IMR-90 (cell line): ENCODE results near the gene NEURL1B. TPM values are rescaled to one million over a fixed set of nuclear protein-coding genes. Genes with fewer than 3 reads are reported as not detected.
A peak's percentile ranks its signal among the peaks of the same experiment; 100 is the strongest.

Source experiments
- ATAC-seq: fragments of 200-7000 bp; cut with Tn5 transposase; 2 replicates; pipeline ENCODE4 v1.9.1; 2020; ENCODE audit warnings: low read depth, mild to moderate bottlenecking, moderate library complexity
- BruUV-seq: library from RNA; stranded (reverse); fragments of 400-500 nt; replicated peaks from 2 replicates; lab custom pipeline; 2021; lab: Mats Ljungman, UMichigan
- CTCF ChIA-PET: fragments of 300-600 bp; formaldehyde crosslinking; extraction: SDS; loops from one replicate; lab custom pipeline; 2021; ENCODE audit warnings: antibody characterized with exemption; lab: Yijun Ruan, JAX
- POLR2A ChIA-PET: fragments of 300-600 bp; sonication (Branson Sonifier 250); formaldehyde crosslinking; loops from one replicate; lab custom pipeline; 2022; ENCODE audit warnings: antibody characterized with exemption; ENCODE audit not compliant: unreplicated experiment; lab: Charles Lee
- DNase-seq: peaks from one replicate; pipeline ENCODE4 v3.0.0; 2013
- H2AFZ ChIP-seq: replicated peaks from 2 replicates; pipeline ENCODE3; 2013; ENCODE audit warnings: low read length, mild to moderate bottlenecking; ENCODE audit not compliant: poor library complexity
- H2AK5ac ChIP-seq: 2 replicates; pipeline ENCODE4 v1.6.1; 2013; ENCODE audit warnings: low read depth, low read length, inconsistent platforms
- H2AK9ac ChIP-seq: replicated peaks from 2 replicates; pipeline ENCODE3; 2013; ENCODE audit warnings: mild to moderate bottlenecking, low read depth, low read length, moderate library complexity; ENCODE audit not compliant: poor library complexity
- H2BK120ac ChIP-seq: 2 replicates; pipeline ENCODE4 v1.6.1; 2013; ENCODE audit warnings: low read depth, low read length, inconsistent platforms
- H2BK15ac ChIP-seq: 3 replicates; pipeline ENCODE4 v1.6.1; 2013; ENCODE audit warnings: low read depth, low read length, inconsistent platforms
- H2BK20ac ChIP-seq: 2 replicates; pipeline ENCODE4 v1.6.1; 2013; ENCODE audit warnings: low read depth, mild to moderate bottlenecking, inconsistent platforms, low read length, moderate library complexity
- H2BK5ac ChIP-seq: 2 replicates; pipeline ENCODE4 v1.6.1; 2013; ENCODE audit warnings: mild to moderate bottlenecking, low read depth, low read length, inconsistent platforms; ENCODE audit not compliant: poor library complexity, severe bottlenecking
- H3K14ac ChIP-seq: replicated peaks from 2 replicates; pipeline ENCODE4 v1.6.1; 2013; ENCODE audit warnings: low read depth, low read length, inconsistent platforms
- H3K18ac ChIP-seq: 2 replicates; pipeline ENCODE4 v1.6.1; 2013; ENCODE audit warnings: low read depth, low read length, control low read depth
- H3K23ac ChIP-seq: 2 replicates; pipeline ENCODE4 v1.6.1; 2013; ENCODE audit warnings: low read depth, low read length, inconsistent platforms
- H3K27ac ChIP-seq: 2 replicates; pipeline ENCODE4 v1.5.1; 2013; ENCODE audit warnings: mild to moderate bottlenecking, control low read depth, low read length; ENCODE audit not compliant: insufficient read depth
- H3K27me3 ChIP-seq: 2 replicates; pipeline ENCODE4 v1.6.1; 2013; ENCODE audit warnings: low read length; ENCODE audit not compliant: control insufficient read depth, insufficient read depth
- H3K36me3 ChIP-seq: 2 replicates; pipeline ENCODE4 v1.6.1; 2013; ENCODE audit warnings: low read length, mixed read lengths; ENCODE audit not compliant: control insufficient read depth, insufficient read depth
- H3K4ac ChIP-seq: 2 replicates; pipeline ENCODE4 v1.6.1; 2013; ENCODE audit warnings: low read depth, low read length, inconsistent platforms
- H3K4me1 ChIP-seq: 2 replicates; pipeline ENCODE4 v1.6.1; 2013; ENCODE audit warnings: low read length, mixed read lengths; ENCODE audit not compliant: control insufficient read depth, insufficient read depth
- H3K4me2 ChIP-seq: 2 replicates; pipeline ENCODE4 v1.6.1; 2013; ENCODE audit warnings: low read depth, mild to moderate bottlenecking, control low read depth, low read length, moderate library complexity
- H3K4me3 ChIP-seq: 2 replicates; pipeline ENCODE4 v1.5.1; 2013; ENCODE audit warnings: low read depth, mild to moderate bottlenecking, control low read depth, low read length, moderate library complexity; ENCODE audit not compliant: insufficient read depth
- H3K56ac ChIP-seq: 2 replicates; pipeline ENCODE4 v1.6.1; 2013; ENCODE audit warnings: low read length, inconsistent platforms; ENCODE audit not compliant: insufficient read depth; ENCODE audit errors: extremely low read depth
- H3K79me1 ChIP-seq, 2 experiments: 2 replicates each; pipeline ENCODE4 v1.6.1; 2013; ENCODE audit warnings: low read length in 2 of 2, inconsistent platforms in 1 of 2, low read depth in 1 of 2
- H3K9ac ChIP-seq: 2 replicates; pipeline ENCODE4 v1.6.1; 2013; ENCODE audit warnings: low read depth, low read length, control low read depth
- H3K9me1 ChIP-seq: 2 replicates; pipeline ENCODE4 v1.6.1; 2013; ENCODE audit warnings: low read length, inconsistent platforms; ENCODE audit not compliant: insufficient read depth
- H3K9me3 ChIP-seq: 2 replicates; pipeline ENCODE4 v1.6.1; 2013; ENCODE audit warnings: low read length; ENCODE audit not compliant: control insufficient read depth, insufficient read depth
- H4K20me1 ChIP-seq: 2 replicates; pipeline ENCODE4 v1.6.1; 2013; ENCODE audit warnings: low read length, inconsistent platforms; ENCODE audit not compliant: insufficient read depth
- H4K5ac ChIP-seq: 2 replicates; pipeline ENCODE4 v1.6.1; 2013; ENCODE audit warnings: mild to moderate bottlenecking, low read depth, low read length, control low read depth
- H4K8ac ChIP-seq, 2 experiments: 2 replicates each; pipeline ENCODE4 v1.6.1; 2013; ENCODE audit warnings: low read depth in 2 of 2, low read length in 2 of 2, control low read depth in 1 of 2, inconsistent platforms in 1 of 2
- H4K91ac ChIP-seq: 2 replicates; pipeline ENCODE4 v1.6.1; 2013; ENCODE audit warnings: low read depth, low read length, inconsistent platforms; ENCODE audit not compliant: insufficient read depth
- BHLHE40 ChIP-seq: fragments of 150-350 bp; IDR thresholded peaks from 2 replicates; pipeline ENCODE4 v1.6.1; 2016; ENCODE audit warnings: mild to moderate bottlenecking, low read depth, low read length
- CEBPB ChIP-seq: IDR thresholded peaks from 2 replicates; pipeline ENCODE4 v1.6.1; 2012; ENCODE audit warnings: low read depth, low read length, improper control_type of control experiment
- CHD1 ChIP-seq: IDR thresholded peaks from 2 replicates; pipeline ENCODE4 v1.6.1; 2012; ENCODE audit warnings: low read depth, low read length, improper control_type of control experiment
- FOS ChIP-seq: fragments of 150-350 bp; IDR thresholded peaks from 2 replicates; pipeline ENCODE4 v1.6.1; 2016; ENCODE audit warnings: low read depth, low read length
- MAFK ChIP-seq: IDR thresholded peaks from 2 replicates; pipeline ENCODE4 v1.6.1; 2012; ENCODE audit warnings: low read depth, low read length, improper control_type of control experiment
- MAZ ChIP-seq: IDR thresholded peaks from 2 replicates; pipeline ENCODE4 v1.6.1; 2012; ENCODE audit warnings: low read depth, mild to moderate bottlenecking, low read length, improper control_type of control experiment, moderate library complexity, borderline replicate concordance
- MXI1 ChIP-seq: IDR thresholded peaks from 2 replicates; pipeline ENCODE4 v1.6.1; 2012; ENCODE audit warnings: low read depth, mild to moderate bottlenecking, low read length, moderate library complexity, borderline replicate concordance
- NFE2L2 ChIP-seq: fragments of 150-350 bp; IDR thresholded peaks from 2 replicates; pipeline ENCODE4 v1.6.1; 2016; ENCODE audit warnings: low read depth, mild to moderate bottlenecking, low read length
- POLR2A ChIP-seq: IDR thresholded peaks from 2 replicates; pipeline ENCODE4 v1.6.1; 2012; ENCODE audit warnings: mild to moderate bottlenecking, low read depth, low read length
- RAD21 ChIP-seq: IDR thresholded peaks from 2 replicates; pipeline ENCODE4 v1.6.1; 2012; ENCODE audit warnings: low read length, improper control_type of control experiment
- RCOR1 ChIP-seq: IDR thresholded peaks from 2 replicates; pipeline ENCODE4 v1.6.1; 2012; ENCODE audit warnings: mild to moderate bottlenecking, low read length, improper control_type of control experiment; ENCODE audit not compliant: insufficient replicate concordance
- RFX5 ChIP-seq: IDR thresholded peaks from 2 replicates; pipeline ENCODE4 v1.8.0; 2012; ENCODE audit warnings: low read depth, mild to moderate bottlenecking, low read length, moderate library complexity
- SMC3 ChIP-seq: fragments of 150-350 bp; IDR thresholded peaks from 2 replicates; pipeline ENCODE4 v1.6.1; 2016; ENCODE audit warnings: low read depth, mild to moderate bottlenecking, antibody characterized with exemption, low read length, moderate library complexity
- WGBS, 2 experiments: methylation state at CpG; one replicate each; pipeline versions ENCODE4 v1.1.5 to v1.1.7; 2013; ENCODE audit warnings: missing lambda C conversion rate in 2 of 2; ENCODE audit not compliant: insufficient read length in 1 of 2; ENCODE audit errors: extremely low coverage in 2 of 2; 5-methylcytosine and 5-hydroxymethylcytosine counted together
- dilution Hi-C: fragments of 300-500 bp; cut with HindIII; formaldehyde crosslinking; loops from one replicate; pipeline ENCODE4 v1.14.3; 2018; ENCODE audit warnings: low sequenced_read_pairs; ENCODE audit not compliant: unreplicated experiment
- in situ Hi-C: fragments of 300-500 bp; cut with MboI; formaldehyde crosslinking; loops from 3 replicates; pipeline ENCODE4 v1.14.3; 2019; ENCODE audit warnings: low sequenced_read_pairs, inconsistent platforms, mixed read lengths
- intact Hi-C: fragments of 100-400 bp; cut with micrococcal nuclease; formaldehyde crosslinking; loops from 2 replicates; pipeline ENCODE4 v1.10.0; 2022
- polyA plus RNA-seq, 3 experiments: library from polyadenylated mRNA; depleted of rRNA; stranded (reverse); fragments of >200 nt; gene quantifications; 2 replicates each; pipeline ENCODE4 v1.2.3, GENCODE V29; 2012; ENCODE audit warnings: low replicate concordance in 1 of 3
- total RNA-seq: library from RNA; depleted of rRNA; stranded (reverse); fragments of >200 nt; gene quantifications from 2 replicates; pipeline ENCODE4 v1.2.3, GENCODE V29; 2012
- TF ChIP-seq, protein P1 (sequence below): fragments of 150-350 bp; IDR thresholded peaks from 2 replicates; pipeline ENCODE4 v1.6.1; 2017; ENCODE audit warnings: mild to moderate bottlenecking, antibody characterized with exemption, low read length, low read depth
- TF ChIP-seq, protein P2 (sequence below): fragments of 150-350 bp; IDR thresholded peaks from 2 replicates; pipeline ENCODE4 v1.6.1; 2016; ENCODE audit warnings: low read depth, mild to moderate bottlenecking, low read length, moderate library complexity, borderline replicate concordance
- TF ChIP-seq, protein P3 (sequence below): conservative IDR thresholded peaks from 2 replicates; pipeline ENCODE4 v1.5.1; 2012; ENCODE audit warnings: mild to moderate bottlenecking, low read depth, low read length, improper control_type of control experiment

The NEURL1B gene
- total and polyA plus RNA-seq, 2 of the 4 experiments (the other 2 are of a cell fraction) = 1.8 to 2.8 TPM

DNA sequence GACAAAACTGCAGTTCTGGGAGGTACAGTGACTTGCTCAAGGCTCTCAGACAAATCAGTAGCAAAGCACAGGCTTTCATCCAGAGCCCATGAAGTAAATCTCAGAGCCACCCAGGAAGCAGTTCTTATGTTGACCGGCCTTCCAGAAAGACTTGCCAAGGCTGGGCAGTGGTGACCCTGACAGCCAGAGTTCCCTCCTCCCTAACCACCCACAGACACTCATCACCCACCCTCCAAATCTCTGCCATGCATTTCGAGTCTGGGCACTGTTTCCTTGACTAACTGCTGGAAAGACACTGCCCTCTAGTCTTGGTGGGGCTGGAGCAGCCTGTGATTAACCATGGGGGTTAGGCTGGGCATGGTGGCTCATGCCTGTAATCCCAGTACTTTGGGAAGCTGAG, 21.5 kb downstream of the NEURL1B start:
- DNase-seq = no peak
- Histone ChIP-seq H2AK9ac (no peak overlapping the region), H3K9ac (no peak overlapping the region), H3K4me1 (peaks cover 47% of the 10 kb centered on the region), H3K14ac (peak overlapping the region; percentile 78), H3K36me3 (no peaks in the 10 kb centered on the region), H2BK120ac (peak overlapping the region; percentile 30), H2BK5ac (no peak overlapping the region), H3K23ac (peak overlapping the region; percentile 42; the same call in 1 of the 2 replicates), H2AK5ac (peak overlapping the region; percentile 36; the same call in 1 of the 2 replicates), H2AFZ (peak overlapping the region; percentile 8), H4K20me1 (no peaks in the 10 kb centered on the region), H4K91ac (peak overlapping the region; percentile 13; the same call in 1 of the 2 replicates), H4K8ac (no peak overlapping the region), H3K56ac (no peak overlapping the region), H3K27ac (no peak overlapping the region), H3K27me3 (no peaks in the 10 kb centered on the region), H3K4ac (peak overlapping the region; percentile 57), H3K79me1 (peaks cover 26 to 72% of the 10 kb centered on the region in 2 experiments; a peak in 3 of 4 replicates), H2BK20ac (peak overlapping the region; percentile 22), H3K4me3 (no peak overlapping the region), H3K18ac (peak overlapping the region; percentile 19; the same call in 1 of the 2 replicates), H2BK15ac (no peak overlapping the region; the same call in 2 of the 3 replicates), H4K5ac (peak overlapping the region; percentile 45; the same call in 1 of the 2 replicates), H3K4me2 (no peak overlapping the region), H3K9me1 (peaks cover 33% of the 10 kb centered on the region), H3K9me3 (no peaks in the 10 kb centered on the region)
- no TSS peak for BruUV-seq
- no peak for ATAC-seq
- no CpG with 5 or more reads among the region's 2 CpGs for WGBS, 2 experiments
- in situ Hi-C loops (no loop called here), dilution Hi-C loops (no loop called here), intact Hi-C loops (loop anchor here (5.0 kb wide), 1 partner anchor 35 kb away; no protein-coding TSS in a partner anchor)
- TF ChIP-seq RFX5 = no peak
- TF ChIP-seq, protein P1, sequence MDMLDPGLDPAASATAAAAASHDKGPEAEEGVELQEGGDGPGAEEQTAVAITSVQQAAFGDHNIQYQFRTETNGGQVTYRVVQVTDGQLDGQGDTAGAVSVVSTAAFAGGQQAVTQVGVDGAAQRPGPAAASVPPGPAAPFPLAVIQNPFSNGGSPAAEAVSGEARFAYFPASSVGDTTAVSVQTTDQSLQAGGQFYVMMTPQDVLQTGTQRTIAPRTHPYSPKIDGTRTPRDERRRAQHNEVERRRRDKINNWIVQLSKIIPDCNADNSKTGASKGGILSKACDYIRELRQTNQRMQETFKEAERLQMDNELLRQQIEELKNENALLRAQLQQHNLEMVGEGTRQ = no peak
- no peak for TF ChIP-seq BHLHE40
- TF ChIP-seq, protein P2, sequence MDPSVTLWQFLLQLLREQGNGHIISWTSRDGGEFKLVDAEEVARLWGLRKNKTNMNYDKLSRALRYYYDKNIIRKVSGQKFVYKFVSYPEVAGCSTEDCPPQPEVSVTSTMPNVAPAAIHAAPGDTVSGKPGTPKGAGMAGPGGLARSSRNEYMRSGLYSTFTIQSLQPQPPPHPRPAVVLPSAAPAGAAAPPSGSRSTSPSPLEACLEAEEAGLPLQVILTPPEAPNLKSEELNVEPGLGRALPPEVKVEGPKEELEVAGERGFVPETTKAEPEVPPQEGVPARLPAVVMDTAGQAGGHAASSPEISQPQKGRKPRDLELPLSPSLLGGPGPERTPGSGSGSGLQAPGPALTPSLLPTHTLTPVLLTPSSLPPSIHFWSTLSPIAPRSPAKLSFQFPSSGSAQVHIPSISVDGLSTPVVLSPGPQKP = no peak
- TF ChIP-seq POLR2A = no peak
- TF ChIP-seq MXI1 = no peak
- no peak for TF ChIP-seq MAZ
- no peak for TF ChIP-seq CEBPB
- no peak for TF ChIP-seq FOS
- TF ChIP-seq RAD21 = no peak
- no peak for TF ChIP-seq MAFK
- TF ChIP-seq, protein P3, sequence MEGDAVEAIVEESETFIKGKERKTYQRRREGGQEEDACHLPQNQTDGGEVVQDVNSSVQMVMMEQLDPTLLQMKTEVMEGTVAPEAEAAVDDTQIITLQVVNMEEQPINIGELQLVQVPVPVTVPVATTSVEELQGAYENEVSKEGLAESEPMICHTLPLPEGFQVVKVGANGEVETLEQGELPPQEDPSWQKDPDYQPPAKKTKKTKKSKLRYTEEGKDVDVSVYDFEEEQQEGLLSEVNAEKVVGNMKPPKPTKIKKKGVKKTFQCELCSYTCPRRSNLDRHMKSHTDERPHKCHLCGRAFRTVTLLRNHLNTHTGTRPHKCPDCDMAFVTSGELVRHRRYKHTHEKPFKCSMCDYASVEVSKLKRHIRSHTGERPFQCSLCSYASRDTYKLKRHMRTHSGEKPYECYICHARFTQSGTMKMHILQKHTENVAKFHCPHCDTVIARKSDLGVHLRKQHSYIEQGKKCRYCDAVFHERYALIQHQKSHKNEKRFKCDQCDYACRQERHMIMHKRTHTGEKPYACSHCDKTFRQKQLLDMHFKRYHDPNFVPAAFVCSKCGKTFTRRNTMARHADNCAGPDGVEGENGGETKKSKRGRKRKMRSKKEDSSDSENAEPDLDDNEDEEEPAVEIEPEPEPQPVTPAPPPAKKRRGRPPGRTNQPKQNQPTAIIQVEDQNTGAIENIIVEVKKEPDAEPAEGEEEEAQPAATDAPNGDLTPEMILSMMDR = no peak
- TF ChIP-seq RCOR1 = no peak
- no peak for TF ChIP-seq CHD1
- TF ChIP-seq NFE2L2 = no peak
- TF ChIP-seq SMC3 = no peak
- POLR2A ChIA-PET = no interaction called here
- CTCF ChIA-PET = interaction anchor here (0.6 kb wide), 1 partner anchor 769 kb away, joined by 4 read pairs; no protein-coding TSS in a partner anchor
